Midbrain (tissue), 1 donor: Measurements from ENCODE around the gene DUSP6.
A peak's percentile ranks its signal among the peaks of the same experiment; 100 is the strongest.

Experiments
- DNase-seq: peaks from one replicate; lab custom pipeline; 2025; lab: John Stamatoyannopoulos, UW

Gene DUSP6

DNA sequence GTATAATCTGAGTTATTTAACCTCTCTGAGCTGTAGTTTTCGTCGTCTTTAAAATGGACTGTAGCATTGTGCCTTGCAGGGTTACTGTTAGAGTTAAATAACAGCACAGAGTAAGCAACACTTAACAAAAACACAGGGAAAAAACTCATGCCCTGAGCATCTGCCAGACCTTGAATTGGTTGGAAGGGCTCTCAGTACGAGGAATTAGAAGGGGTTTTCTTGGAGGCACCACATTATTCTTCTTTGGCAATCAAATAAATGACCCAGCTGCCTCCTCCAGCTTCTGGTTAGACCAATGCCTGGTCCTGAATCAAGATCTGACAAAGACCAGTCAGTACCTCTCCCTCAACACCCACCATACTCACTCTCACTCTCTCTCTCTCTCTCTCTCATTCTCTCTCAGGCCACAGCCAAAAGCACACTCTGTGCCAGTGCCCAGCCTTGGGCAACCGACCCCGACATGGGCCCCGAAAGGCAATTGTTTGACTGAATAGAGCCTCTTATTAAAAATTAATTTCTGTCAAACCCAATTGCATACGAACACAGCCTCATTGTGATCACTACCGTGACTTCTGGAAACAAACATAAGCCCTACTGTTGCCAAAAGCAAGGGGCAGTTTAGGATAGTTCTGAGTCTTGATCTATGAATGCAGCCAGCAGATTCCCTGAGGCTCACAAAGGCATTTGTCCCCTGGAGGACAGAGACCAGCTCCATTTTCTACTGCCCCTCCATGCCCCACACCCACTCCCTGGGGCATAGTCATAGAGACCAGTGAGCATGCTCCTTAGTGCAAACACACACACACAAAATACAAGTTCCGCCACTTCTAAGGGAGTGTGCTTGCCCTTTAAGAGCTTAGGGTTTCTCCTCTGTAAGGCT, 23.9 kb downstream of the DUSP6 start:
- DNase-seq, result peak; percentile 53

- DNase-seq, result no peak
These were observed 24.7 kb downstream of the DUSP6 start for GRCh38 chr12:89327486-89328094.

DNA sequence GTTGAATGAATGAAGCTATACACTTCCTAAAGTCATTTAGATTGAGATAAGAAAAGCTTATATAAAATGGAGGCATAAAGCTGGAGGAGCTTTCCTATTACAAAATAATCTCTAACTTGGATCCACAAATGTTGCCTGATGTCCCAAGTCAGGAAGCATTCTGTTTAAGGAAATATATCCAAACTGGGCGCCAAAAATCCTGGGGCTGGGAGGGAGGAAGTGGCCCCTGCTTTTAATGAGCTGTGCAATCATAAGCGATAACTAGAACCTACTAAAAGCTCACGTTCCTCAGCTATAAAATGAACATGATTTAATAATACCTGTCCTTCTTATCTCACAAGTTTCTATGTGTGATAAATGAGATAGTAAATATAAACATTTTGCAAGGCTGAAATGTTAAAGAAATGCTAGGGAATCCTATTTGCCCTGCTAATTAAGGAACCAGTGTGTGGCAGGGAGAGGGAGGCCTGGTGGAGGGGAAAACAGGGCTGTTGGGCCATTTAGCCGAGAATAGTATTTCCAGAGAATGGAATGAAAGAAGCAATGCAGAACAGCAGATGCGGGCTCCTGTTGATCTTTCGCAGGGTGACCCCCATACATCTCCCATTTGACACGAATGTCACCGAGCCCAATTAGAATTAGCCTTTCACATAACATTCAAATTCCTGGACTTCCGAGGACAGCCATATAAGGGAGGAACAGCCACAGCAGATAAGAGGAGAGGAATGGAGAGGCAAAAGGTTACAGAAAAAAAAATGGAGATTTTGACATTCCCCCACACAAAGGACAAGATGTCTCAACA, 25.9 kb downstream of the DUSP6 start:
- DNase-seq, result no peak

- DNase-seq, result no peak
These were observed 26.8 kb downstream of the DUSP6 start for GRCh38 chr12:89325495-89325894.

- no peak for DNase-seq
These were observed 27.9 kb downstream of the DUSP6 start for GRCh38 chr12:89324437-89324836.

DNA sequence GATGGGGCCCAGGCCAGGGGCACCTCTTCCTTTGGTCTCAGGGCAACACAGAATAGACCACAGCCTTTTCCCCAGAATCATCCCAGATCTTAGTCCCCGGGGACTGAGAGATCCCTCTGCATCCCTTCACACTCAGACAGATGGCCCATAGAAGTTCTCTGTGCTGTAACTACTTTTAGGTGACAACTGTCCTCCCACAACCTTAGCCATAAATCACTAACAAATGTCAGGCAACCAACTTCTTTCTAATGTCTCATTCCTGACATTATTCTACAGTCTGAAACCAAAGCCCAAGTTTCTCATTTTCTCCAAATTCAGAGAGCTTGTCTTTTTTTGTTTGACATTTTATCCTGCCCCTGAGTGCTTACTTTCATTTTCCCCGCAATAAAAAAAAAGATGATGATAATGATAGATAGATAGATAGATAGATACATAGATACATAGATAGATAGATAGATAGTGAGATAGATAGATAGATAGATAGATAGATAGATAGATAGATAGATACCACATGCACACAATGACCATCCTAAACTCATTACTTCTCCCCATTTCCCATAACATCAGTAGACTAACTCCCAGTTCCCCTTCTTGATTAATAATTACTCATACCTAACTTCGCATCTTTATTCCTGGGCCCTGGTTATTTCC, 28.6 kb downstream of the DUSP6 start:
- DNase-seq, result no peak

- DNase-seq, result no peak
These were observed 31.6 kb downstream of the DUSP6 start for GRCh38 chr12:89320735-89321134.

GRCh38 chr12:89319606-89320005, 32.7 kb downstream of the DUSP6 start:
- no peak for DNase-seq

DNA sequence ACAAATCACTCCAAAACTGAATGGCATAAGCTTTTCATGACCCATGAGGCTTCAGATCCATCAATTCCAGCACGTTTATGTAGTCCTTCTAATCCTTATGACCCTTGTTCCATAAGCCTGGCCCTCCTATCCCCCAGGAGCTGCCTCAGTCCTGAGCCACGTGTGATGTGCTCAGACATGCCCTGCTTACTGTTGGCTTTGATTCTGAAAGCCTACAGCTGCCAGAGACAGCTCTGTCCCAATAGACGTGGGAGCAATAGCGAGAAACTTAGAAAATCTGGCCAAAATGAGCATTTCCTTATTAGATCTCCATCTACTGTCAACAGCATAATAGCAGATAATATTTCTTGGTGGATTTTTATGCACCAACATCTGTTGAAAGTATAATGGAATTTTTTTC, 33.2 kb downstream of the DUSP6 start:
- no peak for DNase-seq

DNA sequence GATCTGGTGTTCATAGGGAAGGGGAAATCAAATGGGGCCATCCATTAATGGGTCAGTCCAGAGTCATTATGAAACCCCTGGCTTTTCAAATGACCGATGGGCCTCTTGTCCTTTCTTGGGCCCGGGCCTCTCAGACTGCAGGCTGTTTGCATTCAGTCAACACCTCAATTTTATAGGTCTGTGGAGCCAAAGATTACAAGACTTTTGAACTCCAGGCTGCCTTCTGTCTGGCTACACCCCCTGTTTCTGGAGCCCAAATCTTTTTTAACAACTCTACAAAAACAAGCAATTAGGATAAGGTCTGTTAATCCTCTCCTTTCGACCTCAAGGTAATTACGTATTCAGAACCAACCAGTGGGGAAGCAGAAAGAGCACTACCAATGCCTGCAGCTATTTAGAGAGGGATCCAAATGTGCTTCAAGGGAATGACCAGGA, 35.6 kb downstream of the DUSP6 start:
- no peak for DNase-seq

- no peak for DNase-seq
These were observed 38.1 kb downstream of the DUSP6 start for GRCh38 chr12:89314060-89314761.

- no peak for DNase-seq
These were observed 40.5 kb downstream of the DUSP6 start for GRCh38 chr12:89311703-89312293.

GRCh38 chr12:89309815-89310214, 42.5 kb downstream of the DUSP6 start:
- DNase-seq, result no peak

DNA sequence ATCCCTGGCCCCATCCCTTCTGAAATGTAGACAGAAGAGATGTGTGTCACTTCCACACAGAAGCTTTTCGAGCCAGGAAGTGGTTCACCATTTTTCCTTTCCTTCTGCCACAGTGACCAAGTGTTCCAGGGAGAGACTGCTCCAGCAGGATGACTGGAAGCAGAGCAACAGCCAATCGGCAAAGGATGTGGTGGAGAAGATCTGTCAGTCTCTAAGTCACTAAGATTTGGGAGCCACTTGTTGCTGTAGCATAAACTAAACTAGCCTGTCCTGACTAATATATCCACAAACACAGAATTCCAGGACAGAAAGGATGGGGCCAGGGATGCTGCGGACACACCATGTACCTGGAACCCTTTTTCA, 42.9 kb downstream of the DUSP6 start:
- no peak for DNase-seq

GRCh38 chr12:89307474-89308253, 44.6 kb downstream of the DUSP6 start:
- DNase-seq, result no peak

GRCh38 chr12:89306827-89307473, 45.4 kb downstream of the DUSP6 start:
- no peak for DNase-seq

- DNase-seq, result no peak
These were observed 46.9 kb downstream of the DUSP6 start for GRCh38 chr12:89305373-89305772.

DNA sequence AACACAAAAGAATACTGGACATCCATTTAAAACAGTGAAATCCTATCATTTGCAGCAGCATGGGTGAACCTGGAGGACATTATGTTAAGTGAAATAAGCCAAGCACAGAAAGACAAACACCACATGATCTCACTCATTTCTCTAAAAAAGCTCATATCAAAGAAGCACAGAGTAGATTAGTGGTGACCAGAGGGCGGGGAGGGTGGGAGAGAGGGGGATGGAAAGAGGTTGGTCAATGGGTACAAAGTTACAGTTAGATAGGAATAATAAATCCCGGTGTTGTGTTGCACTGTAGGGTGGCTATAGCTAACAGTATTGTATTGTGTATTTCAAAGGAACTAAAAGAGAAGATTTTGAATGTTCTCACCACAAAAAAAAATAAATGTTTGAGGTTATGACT, 52.4 kb downstream of the DUSP6 start:
- DNase-seq, result no peak

DNA sequence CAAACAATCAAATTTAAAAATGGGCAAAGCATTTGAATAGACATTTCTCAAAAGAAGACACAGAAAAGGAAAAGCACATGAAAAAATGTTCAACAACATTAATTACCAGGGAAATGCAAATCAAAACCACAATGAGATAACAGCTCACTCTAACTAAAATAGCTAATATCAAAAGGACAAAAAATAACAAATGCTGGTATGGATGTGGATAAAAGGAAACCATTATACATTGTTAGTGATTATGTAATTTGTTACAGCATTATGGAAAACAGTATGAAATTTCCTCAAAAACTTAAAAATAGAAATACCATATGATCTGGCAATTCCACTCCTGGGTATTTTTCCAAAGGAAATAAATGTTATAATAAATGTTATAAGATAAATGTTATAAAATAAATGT, 52.9 kb downstream of the DUSP6 start:
- DNase-seq, result no peak
